HepG2 (cell line): ENCODE data around the gene KIN. TPM values are rescaled to one million over a fixed set of nuclear protein-coding genes. Genes with fewer than 3 reads are reported as not detected.

Source experiments
- BORCS8-MEF2B ChIP-seq: sonication (generic); formaldehyde crosslinking; IDR thresholded peaks from 2 replicates; pipeline ENCODE4 v1.8.0; 2022; ENCODE audit warnings: mild to moderate bottlenecking, missing genetic modification reagents
- CCDC6 ChIP-seq: sonication (generic); formaldehyde crosslinking; IDR thresholded peaks from 2 replicates; pipeline ENCODE4 v1.8.1; 2022; ENCODE audit warnings: mild to moderate bottlenecking, missing genetic modification reagents, moderate library complexity
- ETV5 ChIP-seq: IDR thresholded peaks from 2 replicates; pipeline ENCODE4 v1.6.1; 2018; ENCODE audit warnings: missing biosample characterization, missing genetic modification reagents, inconsistent platforms, borderline replicate concordance
- GZF1 ChIP-seq: sonication (generic); formaldehyde crosslinking; IDR thresholded peaks from 2 replicates; pipeline ENCODE4 v1.5.1; 2020; ENCODE audit warnings: mild to moderate bottlenecking, missing genetic modification reagents
- POLR2AphosphoS5 ChIP-seq: IDR thresholded peaks from 2 replicates; pipeline ENCODE4 v1.6.1; 2012; ENCODE audit warnings: low read depth, low read length
- RBFOX2 ChIP-seq: fragments of 200-400 bp; formaldehyde crosslinking; IDR thresholded peaks from 2 replicates; pipeline ENCODE4 v1.6.1; 2017; ENCODE audit warnings: low read depth, mild to moderate bottlenecking, low read length
- SAFB2 ChIP-seq: sonication (generic); formaldehyde crosslinking; IDR thresholded peaks from 2 replicates; pipeline ENCODE4 v1.5.1; 2020; ENCODE audit warnings: missing genetic modification reagents, low read depth, mild to moderate bottlenecking, borderline replicate concordance
- TAF15 ChIP-seq: fragments of 200-400 bp; formaldehyde crosslinking; IDR thresholded peaks from one replicate; pipeline ENCODE4 v1.6.1; 2018; ENCODE audit warnings: mild to moderate bottlenecking, low read depth, low read length; ENCODE audit not compliant: poor library complexity, severe bottlenecking
- ZFP37 ChIP-seq: sonication (generic); formaldehyde crosslinking; IDR thresholded peaks from 2 replicates; pipeline ENCODE4 v1.4.0; 2020; ENCODE audit warnings: missing genetic modification reagents, borderline replicate concordance
- ZNF547 ChIP-seq: sonication (generic); formaldehyde crosslinking; IDR thresholded peaks from 2 replicates; pipeline ENCODE4 v1.5.1; 2020; ENCODE audit warnings: mild to moderate bottlenecking, missing genetic modification reagents
- ZNF552 ChIP-seq: sonication (generic); formaldehyde crosslinking; IDR thresholded peaks from 2 replicates; pipeline ENCODE4 v1.9.0; 2022; ENCODE audit warnings: missing genetic modification reagents, mild to moderate bottlenecking, borderline replicate concordance
- ZNF598 ChIP-seq: sonication (generic); formaldehyde crosslinking; IDR thresholded peaks from 2 replicates; pipeline ENCODE4 v1.5.1; 2020; ENCODE audit warnings: mild to moderate bottlenecking, missing genetic modification reagents, borderline replicate concordance
- ZNF720 ChIP-seq: sonication (generic); formaldehyde crosslinking; IDR thresholded peaks from 2 replicates; pipeline ENCODE4 v1.4.0; 2020; ENCODE audit warnings: missing genetic modification reagents
- polyA plus RNA-seq, 8 experiments: library from polyadenylated mRNA; depleted of rRNA in 3 of 8; stranded (reverse) in 7 of 8; unstranded in 1 of 8; fragments of >200 nt; fragmentation: Illumina TruSeq in 4 of 8; extraction: Trizol in 4 of 8; gene quantifications; 2 replicates each; pipeline versions ENCODE4 v1.2.1 to v1.2.3, GENCODE V29; 2011 to 2016; ENCODE audit warnings: low read depth in 4 of 8, missing spikeins in 1 of 8, mixed read lengths in 1 of 8; ENCODE audit not compliant: insufficient read depth in 1 of 8
- total RNA-seq, 5 experiments: library from RNA; depleted of rRNA; stranded (reverse); fragments of >200 nt; fragmentation: Illumina TruSeq; extraction: Trizol; gene quantifications; 2 replicates each; pipeline ENCODE4 v1.2.3, GENCODE V29; 2016; ENCODE audit warnings: low read depth in 1 of 5
- TF ChIP-seq, protein P1 (sequence below): sonication (generic); formaldehyde crosslinking; IDR thresholded peaks from 2 replicates; pipeline ENCODE4 v1.5.0; 2020; ENCODE audit warnings: missing genetic modification reagents
- TF ChIP-seq, protein P2 (sequence below): sonication (generic); formaldehyde crosslinking; conservative IDR thresholded peaks from 2 replicates; pipeline ENCODE4 v1.8.1; 2023; ENCODE audit warnings: missing genetic modification reagents
- TF ChIP-seq, protein P3 (sequence below): sonication (generic); formaldehyde crosslinking; IDR thresholded peaks from 2 replicates; pipeline ENCODE4 v1.8.0; 2022; ENCODE audit warnings: missing genetic modification reagents, mild to moderate bottlenecking, borderline replicate concordance
- TF ChIP-seq, protein P4 (sequence below): sonication (generic); formaldehyde crosslinking; IDR thresholded peaks from 2 replicates; pipeline ENCODE4 v1.5.0; 2020; ENCODE audit warnings: missing genetic modification reagents
- TF ChIP-seq, protein P5 (sequence below): sonication (generic); formaldehyde crosslinking; IDR thresholded peaks from 2 replicates; pipeline ENCODE4 v1.5.0; 2020; ENCODE audit warnings: mild to moderate bottlenecking, missing genetic modification reagents
- TF ChIP-seq, protein P6 (sequence below): sonication (generic); formaldehyde crosslinking; conservative IDR thresholded peaks from 2 replicates; pipeline ENCODE4 v1.4.0; 2020; ENCODE audit warnings: mild to moderate bottlenecking, missing genetic modification reagents, moderate library complexity

Gene KIN
- total and polyA plus RNA-seq, 2 of the 13 experiments (the other 11 are each of a cell fraction or from before 2014, with no cell fraction given) = 4.9 to 23.2 TPM

DNA sequence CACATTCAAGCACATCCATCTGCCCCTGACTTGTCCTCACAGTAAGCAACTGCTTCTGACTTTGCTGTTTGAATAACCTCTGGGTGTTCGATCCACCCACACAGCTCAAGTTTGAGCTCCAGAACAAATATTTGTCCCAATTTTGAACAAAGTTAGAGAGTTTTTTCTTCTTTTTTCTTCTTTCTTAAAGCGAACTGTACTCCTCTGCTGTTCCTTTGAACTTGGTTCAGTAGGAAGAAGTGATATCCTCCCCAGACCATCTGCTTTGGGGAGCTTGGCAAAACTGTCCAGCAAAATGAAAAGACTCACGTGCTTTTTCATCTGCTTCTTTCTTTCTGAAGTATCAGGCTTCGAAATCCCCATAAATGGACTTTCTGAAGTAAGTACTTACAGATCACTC lies 84.7 kb downstream of the KIN start, which contains the start of gene ITIH2 (continued):
- TF ChIP-seq, protein P1, sequence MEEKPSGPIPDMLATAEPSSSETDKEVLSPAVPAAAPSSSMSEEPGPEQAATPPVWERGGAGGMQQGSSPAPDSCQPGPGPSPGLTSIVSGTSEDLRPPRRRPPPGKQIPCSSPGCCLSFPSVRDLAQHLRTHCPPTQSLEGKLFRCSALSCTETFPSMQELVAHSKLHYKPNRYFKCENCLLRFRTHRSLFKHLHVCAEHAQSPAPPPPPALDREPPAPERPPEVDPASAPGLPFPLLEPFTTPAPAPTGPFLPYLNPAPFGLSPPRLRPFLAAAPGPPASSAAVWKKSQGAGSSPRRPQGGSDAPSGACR (CRISPR knock-in tag) = no peak
- TF ChIP-seq TAF15 (no peak), CCDC6 (CRISPR knock-in tag) (no peak), ZNF720 (CRISPR knock-in tag) (no peak), ZNF598 (no peak), BORCS8-MEF2B (no peak), ZNF552 (CRISPR knock-in tag) (no peak), ZFP37 (CRISPR knock-in tag) (no peak), POLR2AphosphoS5 (peak; percentile 90), ZNF547 (CRISPR knock-in tag) (no peak), GZF1 (no peak), ETV5 (CRISPR knock-in tag) (peak; percentile 52; the same call in 1 of the 2 replicates), SAFB2 (CRISPR knock-in tag) (no peak), RBFOX2 (peak; percentile 14)
- TF ChIP-seq, protein P2, sequence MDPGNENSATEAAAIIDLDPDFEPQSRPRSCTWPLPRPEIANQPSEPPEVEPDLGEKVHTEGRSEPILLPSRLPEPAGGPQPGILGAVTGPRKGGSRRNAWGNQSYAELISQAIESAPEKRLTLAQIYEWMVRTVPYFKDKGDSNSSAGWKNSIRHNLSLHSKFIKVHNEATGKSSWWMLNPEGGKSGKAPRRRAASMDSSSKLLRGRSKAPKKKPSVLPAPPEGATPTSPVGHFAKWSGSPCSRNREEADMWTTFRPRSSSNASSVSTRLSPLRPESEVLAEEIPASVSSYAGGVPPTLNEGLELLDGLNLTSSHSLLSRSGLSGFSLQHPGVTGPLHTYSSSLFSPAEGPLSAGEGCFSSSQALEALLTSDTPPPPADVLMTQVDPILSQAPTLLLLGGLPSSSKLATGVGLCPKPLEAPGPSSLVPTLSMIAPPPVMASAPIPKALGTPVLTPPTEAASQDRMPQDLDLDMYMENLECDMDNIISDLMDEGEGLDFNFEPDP (CRISPR knock-in tag) = no peak
- TF ChIP-seq, protein P3, sequence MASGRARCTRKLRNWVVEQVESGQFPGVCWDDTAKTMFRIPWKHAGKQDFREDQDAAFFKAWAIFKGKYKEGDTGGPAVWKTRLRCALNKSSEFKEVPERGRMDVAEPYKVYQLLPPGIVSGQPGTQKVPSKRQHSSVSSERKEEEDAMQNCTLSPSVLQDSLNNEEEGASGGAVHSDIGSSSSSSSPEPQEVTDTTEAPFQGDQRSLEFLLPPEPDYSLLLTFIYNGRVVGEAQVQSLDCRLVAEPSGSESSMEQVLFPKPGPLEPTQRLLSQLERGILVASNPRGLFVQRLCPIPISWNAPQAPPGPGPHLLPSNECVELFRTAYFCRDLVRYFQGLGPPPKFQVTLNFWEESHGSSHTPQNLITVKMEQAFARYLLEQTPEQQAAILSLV = no peak
- TF ChIP-seq, protein P4, sequence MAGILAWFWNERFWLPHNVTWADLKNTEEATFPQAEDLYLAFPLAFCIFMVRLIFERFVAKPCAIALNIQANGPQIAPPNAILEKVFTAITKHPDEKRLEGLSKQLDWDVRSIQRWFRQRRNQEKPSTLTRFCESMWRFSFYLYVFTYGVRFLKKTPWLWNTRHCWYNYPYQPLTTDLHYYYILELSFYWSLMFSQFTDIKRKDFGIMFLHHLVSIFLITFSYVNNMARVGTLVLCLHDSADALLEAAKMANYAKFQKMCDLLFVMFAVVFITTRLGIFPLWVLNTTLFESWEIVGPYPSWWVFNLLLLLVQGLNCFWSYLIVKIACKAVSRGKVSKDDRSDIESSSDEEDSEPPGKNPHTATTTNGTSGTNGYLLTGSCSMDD (CRISPR knock-in tag) = no peak
- TF ChIP-seq, protein P5, sequence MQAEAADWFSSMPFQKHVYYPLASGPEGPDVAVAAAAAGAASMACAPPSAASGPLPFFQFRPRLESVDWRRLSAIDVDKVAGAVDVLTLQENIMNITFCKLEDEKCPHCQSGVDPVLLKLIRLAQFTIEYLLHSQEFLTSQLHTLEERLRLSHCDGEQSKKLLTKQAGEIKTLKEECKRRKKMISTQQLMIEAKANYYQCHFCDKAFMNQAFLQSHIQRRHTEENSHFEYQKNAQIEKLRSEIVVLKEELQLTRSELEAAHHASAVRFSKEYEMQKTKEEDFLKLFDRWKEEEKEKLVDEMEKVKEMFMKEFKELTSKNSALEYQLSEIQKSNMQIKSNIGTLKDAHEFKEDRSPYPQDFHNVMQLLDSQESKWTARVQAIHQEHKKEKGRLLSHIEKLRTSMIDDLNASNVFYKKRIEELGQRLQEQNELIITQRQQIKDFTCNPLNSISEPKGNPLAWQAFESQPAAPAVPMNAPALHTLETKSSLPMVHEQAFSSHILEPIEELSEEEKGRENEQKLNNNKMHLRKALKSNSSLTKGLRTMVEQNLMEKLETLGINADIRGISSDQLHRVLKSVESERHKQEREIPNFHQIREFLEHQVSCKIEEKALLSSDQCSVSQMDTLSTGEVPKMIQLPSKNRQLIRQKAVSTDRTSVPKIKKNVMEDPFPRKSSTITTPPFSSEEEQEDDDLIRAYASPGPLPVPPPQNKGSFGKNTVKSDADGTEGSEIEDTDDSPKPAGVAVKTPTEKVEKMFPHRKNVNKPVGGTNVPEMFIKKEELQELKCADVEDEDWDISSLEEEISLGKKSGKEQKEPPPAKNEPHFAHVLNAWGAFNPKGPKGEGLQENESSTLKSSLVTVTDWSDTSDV (CRISPR knock-in tag) = no peak
- TF ChIP-seq, protein P6, sequence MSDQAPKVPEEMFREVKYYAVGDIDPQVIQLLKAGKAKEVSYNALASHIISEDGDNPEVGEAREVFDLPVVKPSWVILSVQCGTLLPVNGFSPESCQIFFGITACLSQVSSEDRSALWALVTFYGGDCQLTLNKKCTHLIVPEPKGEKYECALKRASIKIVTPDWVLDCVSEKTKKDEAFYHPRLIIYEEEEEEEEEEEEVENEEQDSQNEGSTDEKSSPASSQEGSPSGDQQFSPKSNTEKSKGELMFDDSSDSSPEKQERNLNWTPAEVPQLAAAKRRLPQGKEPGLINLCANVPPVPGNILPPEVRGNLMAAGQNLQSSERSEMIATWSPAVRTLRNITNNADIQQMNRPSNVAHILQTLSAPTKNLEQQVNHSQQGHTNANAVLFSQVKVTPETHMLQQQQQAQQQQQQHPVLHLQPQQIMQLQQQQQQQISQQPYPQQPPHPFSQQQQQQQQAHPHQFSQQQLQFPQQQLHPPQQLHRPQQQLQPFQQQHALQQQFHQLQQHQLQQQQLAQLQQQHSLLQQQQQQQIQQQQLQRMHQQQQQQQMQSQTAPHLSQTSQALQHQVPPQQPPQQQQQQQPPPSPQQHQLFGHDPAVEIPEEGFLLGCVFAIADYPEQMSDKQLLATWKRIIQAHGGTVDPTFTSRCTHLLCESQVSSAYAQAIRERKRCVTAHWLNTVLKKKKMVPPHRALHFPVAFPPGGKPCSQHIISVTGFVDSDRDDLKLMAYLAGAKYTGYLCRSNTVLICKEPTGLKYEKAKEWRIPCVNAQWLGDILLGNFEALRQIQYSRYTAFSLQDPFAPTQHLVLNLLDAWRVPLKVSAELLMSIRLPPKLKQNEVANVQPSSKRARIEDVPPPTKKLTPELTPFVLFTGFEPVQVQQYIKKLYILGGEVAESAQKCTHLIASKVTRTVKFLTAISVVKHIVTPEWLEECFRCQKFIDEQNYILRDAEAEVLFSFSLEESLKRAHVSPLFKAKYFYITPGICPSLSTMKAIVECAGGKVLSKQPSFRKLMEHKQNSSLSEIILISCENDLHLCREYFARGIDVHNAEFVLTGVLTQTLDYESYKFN (CRISPR knock-in tag) = peak; percentile 89
